Measurements from ENCODE around the gene ZNF362.

GRCh38 chr1:33237579-33237978 is 18.7 kb upstream of the ZNF362 start:
- no peak for TF ChIP-seq ZNF274 (IDR thresholded peaks at IDR 0.05; ENCODE audit: low read depth, low read length)
- TF ChIP-seq YY1 (IDR thresholded peaks at IDR 0.05; ENCODE audit: insufficient read depth, insufficient read length) = no peak

Data from NT2/D1 (cell line).